ENCODE results near the gene SYNGR1. TPM values are rescaled to one million over a fixed set of nuclear protein-coding genes. Genes with fewer than 3 reads are reported as not detected.

SYNGR1 gene
- total and polyA plus RNA-seq, 2 of the 8 experiments (the other 6 are each of a cell fraction or from before 2014, with no cell fraction given) = 32.5 to 84.7 TPM

- H2BK20ac ChIP-seq (ENCODE audit: low read length) = no peak overlapping the region
- TF ChIP-seq E2F6 (IDR thresholded peaks at IDR 0.05) = no peak
- no peak for TF ChIP-seq GTF2F1 (IDR thresholded peaks at IDR 0.05; ENCODE audit: borderline replicate concordance, low read depth, low read length)
- peak in 1 of 3 experiments; percentile 9; a peak in 1 of 4 replicates for TF ChIP-seq CTCF (IDR thresholded peaks at IDR 0.05; ENCODE audit: control extremely low read depth in 1 of 3, insufficient read depth in 1 of 3, low read depth in 1 of 3, low read length in 3 of 3)
- no peak for TF ChIP-seq TCF12 (IDR thresholded peaks at IDR 0.05; ENCODE audit: low read depth, low read length)
- TF ChIP-seq TBP (IDR thresholded peaks at IDR 0.05; ENCODE audit: low read depth, low read length) = no peak
- no peak; the same call in 1 of the 2 replicates for TF ChIP-seq MAX (IDR thresholded peaks at IDR 0.05)
- no peak for TF ChIP-seq FOSL1 (IDR thresholded peaks at IDR 0.05; ENCODE audit: insufficient read depth, low read depth, low read length)
- TF ChIP-seq SRF (IDR thresholded peaks at IDR 0.05; ENCODE audit: low read depth, low read length) = no peak
- no peak for TF ChIP-seq ZNF274 (IDR thresholded peaks at IDR 0.05; ENCODE audit: borderline replicate concordance, extremely low read depth, low read length)
Observed at GRCh38 chr22:39349506-39349966, 255 bp upstream of the SYNGR1 start.

More at GRCh38 chr22:39349506-39349966, 255 bp upstream of the SYNGR1 start:
- H2BK5ac ChIP-seq (ENCODE audit: low read depth, low read length) = peak overlapping the region; percentile 60; the same call in 1 of the 2 replicates
- H3K9me3 ChIP-seq (ENCODE audit: insufficient read depth in 2 of 2, low read depth in 1 of 2, low read length in 1 of 2) = no peaks in the 10 kb centered on the region
- peak overlapping the region; percentile 91; the same call in 1 of the 2 replicates for H2AFZ ChIP-seq (ENCODE audit: low read length)
- no peak overlapping the region for H3K23ac ChIP-seq (ENCODE audit: insufficient read length)
- H3K56ac ChIP-seq (replicated peaks; ENCODE audit: insufficient read length, low read depth, low read length) = no peak overlapping the region
- ChIA-PET CTCF (ENCODE audit: partially characterized antibody) (interaction anchor here (0.5 to 2.4 kb wide), 7 partner anchors 19 to 227 kb away, joined by 3 to 10 read pairs (median 4); no protein-coding TSS in a partner anchor), POLR2A (ENCODE audit: partially characterized antibody) (interaction anchor here (0.9 to 22.5 kb wide), 8 partner anchors 9 to 199 kb away, joined by 3 to 413 read pairs (median 4); partner anchors contain the start of genes ATF4, RPL3 and TAB1)
- no peak overlapping the region for H2BK120ac ChIP-seq (replicated peaks; ENCODE audit: low read depth, low read length)
- peaks cover 7% of the 10 kb centered on the region for H3K79me1 ChIP-seq (ENCODE audit: low read depth, low read length)
- no peak for FAIRE-seq
- H3K27me3 ChIP-seq (replicated peaks in 1 of 4; ENCODE audit: control insufficient read depth in 3 of 4, extremely low read depth in 1 of 4, insufficient read depth in 3 of 4, low read length in 3 of 4) = peaks cover 0 to 4% (median 4%) of the 10 kb centered on the region in 4 experiments; a peak in 2 of 7 replicates
- H2BK12ac ChIP-seq (ENCODE audit: low read depth, low read length) = 0 out of 2 replicates have a peak overlapping the region, but pooled peaks have one; percentile 69
- peaks cover 13% of the 10 kb centered on the region for H3K23me2 ChIP-seq (ENCODE audit: low read depth, low read length)
- H4K8ac ChIP-seq (ENCODE audit: extremely low read depth, insufficient read depth, low read length) = peak overlapping the region; percentile 54; the same call in 1 of the 2 replicates
- H2AK5ac ChIP-seq (ENCODE audit: low read depth, low read length) = no peak overlapping the region
- H2BK15ac ChIP-seq (ENCODE audit: low read length) = no peak overlapping the region
- H3K36me3 ChIP-seq (ENCODE audit: control insufficient read depth in 2 of 4, insufficient read depth in 4 of 4, low read length in 3 of 4) = no peaks in the 10 kb centered on the region
- no peak overlapping the region for H3K4ac ChIP-seq (replicated peaks; ENCODE audit: insufficient read length, low read depth, low read length)
- H3K4me3 ChIP-seq (ENCODE audit: extremely low read depth in 1 of 4, insufficient read depth in 2 of 4, low read depth in 3 of 4, low read length in 4 of 4) = peak overlapping the region; percentile 70 to 93 (median 74)
- H3K18ac ChIP-seq (ENCODE audit: extremely low read depth, low read length) = 0 out of 2 replicates have a peak overlapping the region, but pooled peaks have one; percentile 68
- peaks cover 5 to 29% (median 19%) of the 10 kb centered on the region in 4 experiments for H3K4me1 ChIP-seq (replicated peaks in 1 of 4; ENCODE audit: control insufficient read depth in 3 of 4, insufficient read depth in 4 of 4, low read length in 3 of 4)
- WGBS, 2 experiments (ENCODE audit: extremely low coverage in 1 of 2, insufficient coverage in 1 of 2, insufficient read length in 1 of 2, insufficient replicate concordance in 2 of 2, low coverage in 1 of 2, low lambda C conversion rate in 2 of 2, missing lambda C conversion rate in 1 of 2) = 7% methylated on average over 26 of the region's 57 CpGs; no CpG with 5 or more reads in 1 of the 2 experiments
- H3K4me2 ChIP-seq (ENCODE audit: insufficient read depth in 1 of 2, low read depth in 2 of 2, low read length in 2 of 2) = peak overlapping the region; percentile 86 to 98
- no peak overlapping the region for H3K27ac ChIP-seq (ENCODE audit: low read depth, low read length)
- H3K79me2 ChIP-seq (ENCODE audit: control insufficient read depth in 1 of 2, insufficient read depth in 2 of 2, low read length in 2 of 2) = peaks cover 0 to 5% of the 10 kb centered on the region in 2 experiments; a peak in 1 of 4 replicates
- no peak overlapping the region for H4K91ac ChIP-seq (replicated peaks; ENCODE audit: insufficient read length, low read length)
- peak in 1 of 2 experiments; percentile 70 for DNase-seq (ENCODE audit: low read depth in 1 of 2, low spot score in 2 of 2)
- peaks cover 0 to 5% of the 10 kb centered on the region in 2 experiments for H4K20me1 ChIP-seq (replicated peaks in 1 of 2; ENCODE audit: control insufficient read depth in 1 of 2, insufficient read depth in 2 of 2, low read length in 2 of 2)
- H3K14ac ChIP-seq (ENCODE audit: insufficient read length) = no peak overlapping the region
- no peak overlapping the region for H4K5ac ChIP-seq (ENCODE audit: insufficient read length, low read depth, low read length)
- peak overlapping the region in 1 of 4 experiments; percentile 21; a peak in 3 of 7 replicates for H3K9ac ChIP-seq (replicated peaks in 1 of 4; ENCODE audit: extremely low read depth in 1 of 4, low read depth in 3 of 4, low read length in 3 of 4)
